ENCODE measurements around the gene NF2. TPM values are rescaled to one million over a fixed set of nuclear protein-coding genes. Genes with fewer than 3 reads are reported as not detected.

Gene NF2
- total RNA-seq, 1 experiment from 2014 or later: 50.9 TPM

DNA sequence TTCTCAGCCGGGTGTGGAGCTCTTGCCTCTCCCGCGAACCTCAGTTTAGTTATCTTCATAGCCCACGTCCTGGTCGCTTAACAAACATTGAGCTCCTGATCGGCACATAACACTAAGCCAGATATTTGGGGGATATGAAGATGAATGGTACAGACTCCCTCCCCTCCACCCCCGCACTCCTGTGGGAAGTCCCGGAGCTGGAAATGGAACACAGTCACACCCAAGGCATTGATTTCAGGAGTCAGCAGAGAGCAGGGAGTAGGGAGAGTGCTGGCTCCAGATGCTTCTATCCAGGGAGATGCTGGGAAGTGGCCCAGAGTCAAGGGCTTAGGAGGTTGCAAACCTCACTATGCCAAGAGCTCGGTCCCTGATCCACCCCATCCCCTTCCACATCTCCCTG, 90.2 kb downstream of the NF2 start:
- Histone ChIP-seq H2BK15ac (ENCODE audit: low read depth, low read length) (no peak overlapping the region), H3K23ac (ENCODE audit: insufficient read length, low read depth, low read length) (no peak overlapping the region), H4K5ac (ENCODE audit: insufficient read length, low read depth, low read length) (no peak overlapping the region), H3K56ac (ENCODE audit: insufficient read length, low read depth, low read length) (no peak overlapping the region), H3K79me1 (ENCODE audit: insufficient read depth, low read depth, low read length, poor library complexity, severe bottlenecking) (no peaks in the 10 kb centered on the region), H3K9me3 (ENCODE audit: control insufficient read depth, low read depth, low read length) (no peaks in the 10 kb centered on the region), H4K8ac (replicated peaks; ENCODE audit: insufficient read length, low read depth, low read length) (no peak overlapping the region), H4K20me1 (ENCODE audit: control insufficient read depth, insufficient read depth, insufficient read length) (no peaks in the 10 kb centered on the region), H3K27me3 (ENCODE audit: insufficient read depth, low read length) (no peaks in the 10 kb centered on the region), H2AK5ac (ENCODE audit: insufficient read length, low read length) (no peak overlapping the region), H3K4me1 (ENCODE audit: insufficient read depth, low read length) (peaks cover 3% of the 10 kb centered on the region; the same call in 1 of the 2 replicates), H2AFZ (ENCODE audit: low read length) (no peak overlapping the region), H3T11ph (ENCODE audit: low read length) (no peak overlapping the region), H3K14ac (ENCODE audit: insufficient read depth, low read length) (no peak overlapping the region), H2BK20ac (ENCODE audit: low read depth, low read length, poor library complexity, severe bottlenecking) (no peak overlapping the region), H3K4ac (ENCODE audit: low read depth, low read length) (no peak overlapping the region), H2BK12ac (ENCODE audit: insufficient read length, low read depth, low read length) (no peak overlapping the region), H3K9ac (ENCODE audit: extremely low read depth, insufficient read length, low read length) (no peak overlapping the region), H3K27ac (ENCODE audit: insufficient read length, low read depth, low read length) (no peak overlapping the region), H2BK5ac (ENCODE audit: insufficient read length, low read length) (no peak overlapping the region), H3K4me2 (ENCODE audit: insufficient read depth, insufficient read length, low read length) (no peak overlapping the region), H3K18ac (ENCODE audit: insufficient read length, low read depth, low read length) (no peak overlapping the region), H4K91ac (ENCODE audit: insufficient read length, low read depth, low read length) (no peak overlapping the region), H2BK120ac (ENCODE audit: low read depth, low read length, poor library complexity, severe bottlenecking) (no peak overlapping the region), H3K79me2 (ENCODE audit: insufficient read depth, low read length) (no peaks in the 10 kb centered on the region), H3K23me2 (ENCODE audit: insufficient read length, low read depth, low read length, poor library complexity, severe bottlenecking) (no peaks in the 10 kb centered on the region)
- no peak for DNase-seq
- Mint-ChIP-seq H3K4me1 (peaks cover 41 to 47% of the 10 kb centered on the region in 2 experiments), H3K9me3 (no peaks in the 10 kb centered on the region), H3K4me3 (no peak overlapping the region), H3K27ac (no peak overlapping the region), H3K36me3 (ENCODE audit: insufficient read depth in 1 of 3, low read depth in 3 of 3) (peaks cover 8 to 27% (median 12%) of the 10 kb centered on the region in 3 experiments; a peak in 6 of 7 replicates), H3K27me3 (ENCODE audit: low read depth) (peaks cover 2% of the 10 kb centered on the region; the same call in 1 of the 2 replicates)
- TF ChIP-seq, protein P1, sequence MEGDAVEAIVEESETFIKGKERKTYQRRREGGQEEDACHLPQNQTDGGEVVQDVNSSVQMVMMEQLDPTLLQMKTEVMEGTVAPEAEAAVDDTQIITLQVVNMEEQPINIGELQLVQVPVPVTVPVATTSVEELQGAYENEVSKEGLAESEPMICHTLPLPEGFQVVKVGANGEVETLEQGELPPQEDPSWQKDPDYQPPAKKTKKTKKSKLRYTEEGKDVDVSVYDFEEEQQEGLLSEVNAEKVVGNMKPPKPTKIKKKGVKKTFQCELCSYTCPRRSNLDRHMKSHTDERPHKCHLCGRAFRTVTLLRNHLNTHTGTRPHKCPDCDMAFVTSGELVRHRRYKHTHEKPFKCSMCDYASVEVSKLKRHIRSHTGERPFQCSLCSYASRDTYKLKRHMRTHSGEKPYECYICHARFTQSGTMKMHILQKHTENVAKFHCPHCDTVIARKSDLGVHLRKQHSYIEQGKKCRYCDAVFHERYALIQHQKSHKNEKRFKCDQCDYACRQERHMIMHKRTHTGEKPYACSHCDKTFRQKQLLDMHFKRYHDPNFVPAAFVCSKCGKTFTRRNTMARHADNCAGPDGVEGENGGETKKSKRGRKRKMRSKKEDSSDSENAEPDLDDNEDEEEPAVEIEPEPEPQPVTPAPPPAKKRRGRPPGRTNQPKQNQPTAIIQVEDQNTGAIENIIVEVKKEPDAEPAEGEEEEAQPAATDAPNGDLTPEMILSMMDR (conservative IDR thresholded peaks at IDR 0.05): no peak
- no CpG with 5 or more reads among the region's 9 CpGs for WGBS (ENCODE audit: extremely low coverage, insufficient read length, low lambda C conversion rate)

Measured in H9 (cell line).